NCI-H345 treated with DMSO at 0.1 percent for 48 hours (cell line): ENCODE measurements around the gene PSMB2.

Source experiments
- DNase-seq: peaks from one replicate; lab custom pipeline; 2025; ENCODE audit not compliant: unreplicated experiment; lab: John Stamatoyannopoulos, UW

Gene PSMB2

DNA sequence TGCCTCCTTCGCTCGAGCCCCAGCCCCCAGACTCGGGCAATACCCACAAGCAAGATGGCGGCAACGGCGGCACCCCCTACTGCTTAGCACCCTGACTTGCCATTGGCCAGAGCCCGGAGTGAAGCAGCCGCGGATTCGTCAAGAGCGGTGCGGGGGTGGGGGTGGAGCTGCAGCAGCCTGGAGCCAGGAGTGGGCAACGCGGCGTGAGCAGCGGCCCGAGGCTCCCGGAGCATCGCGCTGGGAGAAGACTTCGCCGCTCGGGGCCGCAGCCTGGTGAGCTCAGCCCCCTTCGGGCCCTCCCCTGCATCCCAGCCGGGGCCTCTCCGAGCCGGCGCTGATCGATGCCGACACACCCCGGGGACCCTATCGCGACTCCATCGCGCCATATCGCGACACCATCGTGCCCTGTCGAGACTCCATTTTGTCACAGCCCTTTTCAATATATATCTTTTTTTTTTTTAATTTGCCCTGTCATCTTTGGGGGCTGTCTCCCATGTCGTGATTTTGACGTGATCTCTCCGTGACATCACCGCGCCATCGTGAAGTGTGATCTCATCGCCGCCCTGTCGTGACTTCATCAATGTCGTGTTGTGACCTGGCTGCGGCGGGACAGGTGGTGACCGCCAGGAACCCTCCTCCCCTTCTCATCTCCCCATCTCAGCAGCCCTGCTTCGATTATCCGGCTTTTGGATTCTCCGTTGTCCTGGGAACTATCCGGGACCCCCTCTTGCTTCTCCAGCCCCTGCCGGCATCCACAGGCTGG lies 83.5 kb downstream of the PSMB2 start, which contains the start of gene NCDN:
NCDN (plus strand) TSS at position 189 of the 763 bp plus-strand sequence; CDS start at position 581, 392 bp downstream.
- peak; percentile 94 for DNase-seq

DNA sequence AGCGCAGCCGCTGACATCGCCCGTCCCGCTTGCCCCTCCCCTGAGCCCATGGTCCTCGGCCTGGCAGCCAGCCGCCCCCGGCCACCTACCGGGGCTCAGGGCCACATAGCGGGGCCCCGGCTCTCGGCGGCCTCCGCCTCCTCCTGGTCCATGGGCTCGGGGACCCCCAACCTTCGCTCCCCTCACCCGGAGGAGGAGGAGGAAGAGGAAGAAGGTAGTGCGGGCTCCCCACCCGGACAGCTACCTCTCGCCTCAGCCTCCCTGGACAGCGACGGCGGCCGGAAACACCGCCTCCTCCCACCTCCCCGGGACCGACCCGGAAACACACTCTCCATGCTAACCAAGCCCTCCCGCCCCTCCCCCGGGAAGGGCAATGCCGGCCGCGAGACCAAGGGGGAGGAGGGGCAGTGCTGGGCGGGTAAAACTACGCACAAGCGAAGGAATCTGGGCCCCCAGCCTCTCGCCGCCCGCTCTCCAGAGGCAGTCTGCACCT lies 84.2 kb downstream of the PSMB2 start, which contains the start of gene KIAA0319L:
KIAA0319L (minus strand) TSS at position 286 of the 493 bp plus-strand sequence. CDS start 2,912 bp downstream, outside the sequence.
- DNase-seq, result peak; percentile 81

DNA sequence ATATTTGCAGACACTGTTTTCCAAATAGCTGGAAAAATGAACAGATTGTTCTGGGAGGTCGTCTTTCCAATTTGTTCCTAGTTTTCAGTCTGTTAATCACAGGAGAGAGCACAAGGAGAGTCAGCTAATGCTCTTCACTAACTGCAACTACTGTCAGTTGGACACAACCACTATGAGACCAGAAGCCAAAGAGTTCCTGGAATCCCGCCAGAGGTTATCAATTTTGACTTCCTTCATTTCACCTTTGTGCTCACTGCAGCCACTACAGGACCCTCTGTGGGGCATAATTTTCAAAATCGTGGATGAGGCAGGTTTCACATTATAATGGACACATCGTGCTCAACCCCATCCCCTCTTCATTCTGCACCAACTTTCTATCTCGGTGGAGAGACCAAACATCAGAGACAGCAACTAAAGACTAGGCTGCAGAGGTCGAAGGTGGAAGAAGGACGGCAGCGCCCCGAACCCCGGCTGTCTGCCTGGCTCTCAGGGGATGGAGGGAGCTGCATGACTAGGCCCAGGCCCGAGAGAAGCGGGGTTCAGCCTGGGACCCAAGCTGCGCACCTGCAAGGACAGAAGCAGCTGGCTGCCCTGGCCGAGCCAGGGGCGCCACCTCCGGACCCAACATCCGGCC lies 84.7 kb downstream of the PSMB2 start:
- no peak for DNase-seq

DNA sequence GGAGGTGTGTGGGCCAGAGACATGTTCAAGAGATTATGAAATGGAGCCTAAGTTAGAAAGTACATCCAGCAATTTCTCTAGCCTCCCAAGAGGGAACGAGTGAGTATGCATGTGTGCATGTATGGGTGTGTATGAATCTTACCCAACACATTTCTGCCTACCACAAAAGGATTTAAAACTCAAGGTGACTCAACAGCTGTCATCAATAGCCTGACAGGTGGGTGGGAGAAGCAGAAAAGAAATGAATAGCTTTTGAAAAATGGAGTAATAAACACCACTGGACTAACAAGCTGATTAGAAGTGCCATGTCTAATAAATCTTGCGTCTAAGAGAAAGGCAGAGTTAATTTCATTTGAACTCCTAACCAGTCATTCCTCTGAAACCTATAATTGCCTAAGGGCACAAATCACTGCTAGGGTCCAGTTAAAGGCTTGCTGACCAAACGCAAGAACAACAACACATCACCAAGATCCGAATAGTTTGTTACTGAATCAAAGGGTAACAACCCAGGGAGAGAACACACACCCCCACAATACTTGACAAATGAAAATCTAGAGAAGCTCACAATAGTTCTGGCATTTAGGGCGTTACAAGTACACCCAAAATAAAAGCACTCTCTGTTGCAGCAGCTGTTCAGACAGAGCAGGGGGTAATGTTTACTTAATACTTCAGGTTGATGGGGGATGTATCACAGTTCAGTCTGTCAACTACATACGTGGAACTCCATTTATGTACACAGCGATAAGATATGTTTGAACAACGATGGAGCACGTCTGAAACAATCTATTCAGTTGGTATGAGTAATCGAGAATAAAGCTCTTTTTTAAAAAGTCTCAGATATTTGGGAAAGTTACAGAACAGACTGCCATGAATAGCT lies 85.5 kb downstream of the PSMB2 start:
- DNase-seq, result peak; percentile 97

DNA sequence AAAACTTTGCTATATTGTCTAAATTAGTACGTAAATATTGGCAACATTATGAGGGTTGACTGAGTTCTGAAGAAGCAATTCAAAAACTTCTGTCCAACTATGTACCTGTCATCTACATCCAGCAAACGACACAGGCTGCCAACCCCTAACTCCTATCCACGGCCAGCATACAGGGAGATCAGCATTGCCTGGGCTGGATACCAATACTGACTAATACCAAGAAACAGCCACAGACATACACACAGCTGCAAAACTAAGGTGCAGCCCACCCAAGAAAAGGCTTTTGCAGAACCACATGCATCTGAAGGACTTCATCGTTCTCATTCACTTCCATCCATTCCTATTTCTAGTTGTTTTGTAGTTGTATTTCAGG lies 86.1 kb downstream of the PSMB2 start:
- no peak for DNase-seq

DNA sequence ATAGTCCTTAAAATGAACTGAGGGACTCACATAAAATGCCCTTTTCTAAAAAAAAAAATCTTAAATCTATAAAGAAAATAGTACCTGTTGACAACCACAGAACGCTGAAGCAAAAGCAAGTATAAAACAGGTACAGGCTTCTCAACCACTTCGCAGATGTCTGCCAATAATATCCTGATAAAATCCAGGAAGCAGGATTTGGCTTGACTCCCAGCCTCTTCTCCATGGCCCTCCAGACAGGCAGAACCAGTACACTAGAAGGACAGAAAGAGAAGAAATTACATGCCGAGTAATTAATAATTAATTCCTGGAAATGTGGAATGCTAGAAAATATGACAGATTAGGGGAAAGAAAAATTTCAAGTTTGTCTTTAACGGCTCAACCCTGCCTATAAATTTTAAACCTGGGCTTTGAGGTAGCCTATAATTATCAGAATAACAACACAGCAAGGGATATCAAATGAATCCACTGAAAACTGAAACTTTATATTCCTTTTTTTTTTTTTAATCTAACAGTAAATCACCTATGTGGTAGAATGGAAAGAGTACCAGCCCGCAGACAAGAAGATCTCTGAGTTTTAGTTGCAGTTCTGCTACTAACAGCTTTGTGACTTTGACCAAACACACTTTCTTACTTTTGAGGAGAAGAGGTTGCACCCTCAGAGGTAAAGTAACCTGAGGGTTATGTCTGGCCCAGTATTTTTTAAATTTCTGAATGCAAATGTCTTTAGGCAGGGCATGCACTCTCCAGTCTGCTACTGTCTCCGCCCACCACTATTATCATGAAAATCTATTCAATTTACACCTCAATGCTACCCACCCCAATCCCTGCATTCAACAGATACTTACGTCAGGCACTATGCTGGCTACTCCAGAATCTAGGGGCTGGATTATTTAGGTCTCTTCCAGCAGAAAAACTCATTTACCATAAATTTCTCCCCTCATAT lies 86.8 kb downstream of the PSMB2 start:
- DNase-seq, result no peak

DNA sequence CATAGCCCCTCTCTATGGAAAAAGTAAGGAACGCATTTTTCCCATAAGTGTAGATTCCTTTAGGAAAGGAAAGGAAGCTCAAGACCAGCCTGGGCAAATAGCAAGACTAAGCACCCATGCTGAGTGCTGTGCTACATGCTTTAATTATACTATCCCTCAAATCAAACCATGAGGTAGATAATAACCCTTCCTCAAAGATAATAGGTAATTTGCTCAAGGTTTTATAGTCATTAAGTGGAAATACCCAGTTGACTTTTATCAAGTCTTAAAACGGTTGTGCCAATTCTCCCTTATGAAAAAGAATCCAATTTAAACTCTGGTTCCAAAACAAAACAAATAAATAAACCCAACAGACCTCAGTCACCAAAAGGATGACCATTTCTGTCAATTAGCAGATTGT lies 87.5 kb downstream of the PSMB2 start:
- no peak for DNase-seq
